IMR-90 (cell line): Measurements from ENCODE around the gene MFAP2. TPM values are rescaled to one million over a fixed set of nuclear protein-coding genes. Genes with fewer than 3 reads are reported as not detected.

Experiments used
- ATAC-seq: fragments of 200-7000 bp; cut with Tn5 transposase; 2 replicates; pipeline ENCODE4 v1.9.1; 2020; ENCODE audit warnings: low read depth, mild to moderate bottlenecking, moderate library complexity
- BruUV-seq: library from RNA; stranded (reverse); fragments of 400-500 nt; replicated peaks from 2 replicates; lab custom pipeline; 2021; lab: Mats Ljungman, UMichigan
- CTCF ChIA-PET: fragments of 300-600 bp; formaldehyde crosslinking; extraction: SDS; loops from one replicate; lab custom pipeline; 2021; ENCODE audit warnings: antibody characterized with exemption; lab: Yijun Ruan, JAX
- POLR2A ChIA-PET: fragments of 300-600 bp; sonication (Branson Sonifier 250); formaldehyde crosslinking; loops from one replicate; lab custom pipeline; 2022; ENCODE audit warnings: antibody characterized with exemption; ENCODE audit not compliant: unreplicated experiment; lab: Charles Lee
- DNase-seq: peaks from one replicate; pipeline ENCODE4 v3.0.0; 2013
- H2AFZ ChIP-seq: replicated peaks from 2 replicates; pipeline ENCODE3; 2013; ENCODE audit warnings: low read length, mild to moderate bottlenecking; ENCODE audit not compliant: poor library complexity
- H2AK5ac ChIP-seq: 2 replicates; pipeline ENCODE4 v1.6.1; 2013; ENCODE audit warnings: low read depth, low read length, inconsistent platforms
- H2AK9ac ChIP-seq: replicated peaks from 2 replicates; pipeline ENCODE3; 2013; ENCODE audit warnings: mild to moderate bottlenecking, low read depth, low read length, moderate library complexity; ENCODE audit not compliant: poor library complexity
- H2BK120ac ChIP-seq: 2 replicates; pipeline ENCODE4 v1.6.1; 2013; ENCODE audit warnings: low read depth, low read length, inconsistent platforms
- H2BK15ac ChIP-seq: 3 replicates; pipeline ENCODE4 v1.6.1; 2013; ENCODE audit warnings: low read depth, low read length, inconsistent platforms
- H2BK20ac ChIP-seq: 2 replicates; pipeline ENCODE4 v1.6.1; 2013; ENCODE audit warnings: low read depth, mild to moderate bottlenecking, inconsistent platforms, low read length, moderate library complexity
- H2BK5ac ChIP-seq: 2 replicates; pipeline ENCODE4 v1.6.1; 2013; ENCODE audit warnings: mild to moderate bottlenecking, low read depth, low read length, inconsistent platforms; ENCODE audit not compliant: poor library complexity, severe bottlenecking
- H3K14ac ChIP-seq: replicated peaks from 2 replicates; pipeline ENCODE4 v1.6.1; 2013; ENCODE audit warnings: low read depth, low read length, inconsistent platforms
- H3K18ac ChIP-seq: 2 replicates; pipeline ENCODE4 v1.6.1; 2013; ENCODE audit warnings: low read depth, low read length, control low read depth
- H3K23ac ChIP-seq: 2 replicates; pipeline ENCODE4 v1.6.1; 2013; ENCODE audit warnings: low read depth, low read length, inconsistent platforms
- H3K27ac ChIP-seq: 2 replicates; pipeline ENCODE4 v1.5.1; 2013; ENCODE audit warnings: mild to moderate bottlenecking, control low read depth, low read length; ENCODE audit not compliant: insufficient read depth
- H3K27me3 ChIP-seq: 2 replicates; pipeline ENCODE4 v1.6.1; 2013; ENCODE audit warnings: low read length; ENCODE audit not compliant: control insufficient read depth, insufficient read depth
- H3K36me3 ChIP-seq: 2 replicates; pipeline ENCODE4 v1.6.1; 2013; ENCODE audit warnings: low read length, mixed read lengths; ENCODE audit not compliant: control insufficient read depth, insufficient read depth
- H3K4ac ChIP-seq: 2 replicates; pipeline ENCODE4 v1.6.1; 2013; ENCODE audit warnings: low read depth, low read length, inconsistent platforms
- H3K4me1 ChIP-seq: 2 replicates; pipeline ENCODE4 v1.6.1; 2013; ENCODE audit warnings: low read length, mixed read lengths; ENCODE audit not compliant: control insufficient read depth, insufficient read depth
- H3K4me2 ChIP-seq: 2 replicates; pipeline ENCODE4 v1.6.1; 2013; ENCODE audit warnings: low read depth, mild to moderate bottlenecking, control low read depth, low read length, moderate library complexity
- H3K4me3 ChIP-seq: 2 replicates; pipeline ENCODE4 v1.5.1; 2013; ENCODE audit warnings: low read depth, mild to moderate bottlenecking, control low read depth, low read length, moderate library complexity; ENCODE audit not compliant: insufficient read depth
- H3K56ac ChIP-seq: 2 replicates; pipeline ENCODE4 v1.6.1; 2013; ENCODE audit warnings: low read length, inconsistent platforms; ENCODE audit not compliant: insufficient read depth; ENCODE audit errors: extremely low read depth
- H3K79me1 ChIP-seq, 2 experiments: 2 replicates each; pipeline ENCODE4 v1.6.1; 2013; ENCODE audit warnings: low read length in 2 of 2, inconsistent platforms in 1 of 2, low read depth in 1 of 2
- H3K9ac ChIP-seq: 2 replicates; pipeline ENCODE4 v1.6.1; 2013; ENCODE audit warnings: low read depth, low read length, control low read depth
- H3K9me1 ChIP-seq: 2 replicates; pipeline ENCODE4 v1.6.1; 2013; ENCODE audit warnings: low read length, inconsistent platforms; ENCODE audit not compliant: insufficient read depth
- H3K9me3 ChIP-seq: 2 replicates; pipeline ENCODE4 v1.6.1; 2013; ENCODE audit warnings: low read length; ENCODE audit not compliant: control insufficient read depth, insufficient read depth
- H4K20me1 ChIP-seq: 2 replicates; pipeline ENCODE4 v1.6.1; 2013; ENCODE audit warnings: low read length, inconsistent platforms; ENCODE audit not compliant: insufficient read depth
- H4K5ac ChIP-seq: 2 replicates; pipeline ENCODE4 v1.6.1; 2013; ENCODE audit warnings: mild to moderate bottlenecking, low read depth, low read length, control low read depth
- H4K8ac ChIP-seq, 2 experiments: 2 replicates each; pipeline ENCODE4 v1.6.1; 2013; ENCODE audit warnings: low read depth in 2 of 2, low read length in 2 of 2, control low read depth in 1 of 2, inconsistent platforms in 1 of 2
- H4K91ac ChIP-seq: 2 replicates; pipeline ENCODE4 v1.6.1; 2013; ENCODE audit warnings: low read depth, low read length, inconsistent platforms; ENCODE audit not compliant: insufficient read depth
- MXI1 ChIP-seq: IDR thresholded peaks from 2 replicates; pipeline ENCODE4 v1.6.1; 2012; ENCODE audit warnings: low read depth, mild to moderate bottlenecking, low read length, moderate library complexity, borderline replicate concordance
- SMC3 ChIP-seq: fragments of 150-350 bp; IDR thresholded peaks from 2 replicates; pipeline ENCODE4 v1.6.1; 2016; ENCODE audit warnings: low read depth, mild to moderate bottlenecking, antibody characterized with exemption, low read length, moderate library complexity
- WGBS, 2 experiments: methylation state at CpG; one replicate each; pipeline versions ENCODE4 v1.1.5 to v1.1.7; 2013; ENCODE audit warnings: missing lambda C conversion rate in 2 of 2; ENCODE audit not compliant: insufficient read length in 1 of 2; ENCODE audit errors: extremely low coverage in 2 of 2; 5-methylcytosine and 5-hydroxymethylcytosine counted together
- dilution Hi-C: fragments of 300-500 bp; cut with HindIII; formaldehyde crosslinking; loops from one replicate; pipeline ENCODE4 v1.14.3; 2018; ENCODE audit warnings: low sequenced_read_pairs; ENCODE audit not compliant: unreplicated experiment
- in situ Hi-C: fragments of 300-500 bp; cut with MboI; formaldehyde crosslinking; loops from 3 replicates; pipeline ENCODE4 v1.14.3; 2019; ENCODE audit warnings: low sequenced_read_pairs, inconsistent platforms, mixed read lengths
- intact Hi-C: fragments of 100-400 bp; cut with micrococcal nuclease; formaldehyde crosslinking; loops from 2 replicates; pipeline ENCODE4 v1.10.0; 2022
- polyA plus RNA-seq, 3 experiments: library from polyadenylated mRNA; depleted of rRNA; stranded (reverse); fragments of >200 nt; gene quantifications; 2 replicates each; pipeline ENCODE4 v1.2.3, GENCODE V29; 2012; ENCODE audit warnings: low replicate concordance in 1 of 3
- total RNA-seq: library from RNA; depleted of rRNA; stranded (reverse); fragments of >200 nt; gene quantifications from 2 replicates; pipeline ENCODE4 v1.2.3, GENCODE V29; 2012
- TF ChIP-seq, protein P1 (sequence below): fragments of 150-350 bp; IDR thresholded peaks from 2 replicates; pipeline ENCODE4 v1.6.1; 2016; ENCODE audit warnings: low read depth, mild to moderate bottlenecking, low read length, moderate library complexity, borderline replicate concordance

MFAP2 gene
- total and polyA plus RNA-seq, 2 of the 4 experiments (the other 2 are of a cell fraction), result 3.9 to 13.9 TPM

DNA sequence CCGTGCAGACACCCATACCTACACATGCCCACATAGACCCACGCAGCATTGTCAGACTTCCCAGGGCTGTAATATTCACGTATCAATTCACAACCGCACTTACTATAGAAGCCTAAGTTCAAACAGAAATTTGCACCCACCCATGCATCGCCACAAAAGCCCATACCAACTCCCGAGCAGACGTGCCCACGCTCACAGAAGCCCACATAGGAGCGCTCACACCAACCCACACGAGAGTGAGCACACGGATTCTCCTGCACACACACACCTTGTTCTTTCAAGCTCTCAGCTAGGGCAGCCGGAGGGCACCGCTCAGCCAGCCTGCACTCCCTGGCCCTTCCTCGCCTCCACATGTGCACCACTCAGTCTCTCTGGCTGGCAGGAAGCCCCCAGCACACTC, 4.6 kb downstream of the MFAP2 start:
- no peak overlapping the region for H2AK9ac ChIP-seq
- no peak overlapping the region for H2BK5ac ChIP-seq
- no peak overlapping the region for H3K27ac ChIP-seq
- peaks cover 3% of the 10 kb centered on the region; the same call in 1 of the 2 replicates for H3K36me3 ChIP-seq
- H3K9me1 ChIP-seq, result no peaks in the 10 kb centered on the region
- ChIA-PET POLR2A (no interaction called here), CTCF (no interaction called here)
- in situ Hi-C loops, result no loop called here
- no peaks in the 10 kb centered on the region for H3K27me3 ChIP-seq
- no peak overlapping the region for H2BK120ac ChIP-seq
- no peak overlapping the region for H2AFZ ChIP-seq
- dilution Hi-C loops, result no loop called here
- H3K18ac ChIP-seq, result no peak overlapping the region
- TF ChIP-seq, protein P1, sequence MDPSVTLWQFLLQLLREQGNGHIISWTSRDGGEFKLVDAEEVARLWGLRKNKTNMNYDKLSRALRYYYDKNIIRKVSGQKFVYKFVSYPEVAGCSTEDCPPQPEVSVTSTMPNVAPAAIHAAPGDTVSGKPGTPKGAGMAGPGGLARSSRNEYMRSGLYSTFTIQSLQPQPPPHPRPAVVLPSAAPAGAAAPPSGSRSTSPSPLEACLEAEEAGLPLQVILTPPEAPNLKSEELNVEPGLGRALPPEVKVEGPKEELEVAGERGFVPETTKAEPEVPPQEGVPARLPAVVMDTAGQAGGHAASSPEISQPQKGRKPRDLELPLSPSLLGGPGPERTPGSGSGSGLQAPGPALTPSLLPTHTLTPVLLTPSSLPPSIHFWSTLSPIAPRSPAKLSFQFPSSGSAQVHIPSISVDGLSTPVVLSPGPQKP, result no peak
- TF ChIP-seq MXI1 (no peak), SMC3 (no peak)
- H4K91ac ChIP-seq, result no peak overlapping the region
- H3K23ac ChIP-seq, result no peak overlapping the region
- no peak overlapping the region for H4K5ac ChIP-seq
- H3K56ac ChIP-seq, result no peak overlapping the region
- H3K9ac ChIP-seq, result no peak overlapping the region
- no peak overlapping the region for H2AK5ac ChIP-seq
- H2BK15ac ChIP-seq, result no peak overlapping the region
- no peak overlapping the region for H3K4me3 ChIP-seq
- ATAC-seq (no peak), DNase-seq (no peak)
- H3K14ac ChIP-seq, result no peak overlapping the region
- no peaks in the 10 kb centered on the region for H3K9me3 ChIP-seq
- peaks cover 4% of the 10 kb centered on the region; the same call in 1 of the 2 replicates for H3K4me1 ChIP-seq
- H4K8ac ChIP-seq, result no peak overlapping the region
- H3K79me1 ChIP-seq, result no peaks in the 10 kb centered on the region; a peak in 1 of 4 replicates
- 88% methylated on average over 10 of the region's 14 CpGs; no CpG with 5 or more reads in 1 of the 2 experiments for whole genome bisulfite sequencing, 2 experiments
- intact Hi-C loops, result no loop called here
- H3K4ac ChIP-seq, result no peak overlapping the region
- no peak overlapping the region for H3K4me2 ChIP-seq
- H2BK20ac ChIP-seq, result no peak overlapping the region
- peaks cover 3% of the 10 kb centered on the region; the same call in 1 of the 2 replicates for H4K20me1 ChIP-seq
- no TSS peak for BruUV-seq
